ENCODE measurements around the gene CORIN.

Gene CORIN

DNA sequence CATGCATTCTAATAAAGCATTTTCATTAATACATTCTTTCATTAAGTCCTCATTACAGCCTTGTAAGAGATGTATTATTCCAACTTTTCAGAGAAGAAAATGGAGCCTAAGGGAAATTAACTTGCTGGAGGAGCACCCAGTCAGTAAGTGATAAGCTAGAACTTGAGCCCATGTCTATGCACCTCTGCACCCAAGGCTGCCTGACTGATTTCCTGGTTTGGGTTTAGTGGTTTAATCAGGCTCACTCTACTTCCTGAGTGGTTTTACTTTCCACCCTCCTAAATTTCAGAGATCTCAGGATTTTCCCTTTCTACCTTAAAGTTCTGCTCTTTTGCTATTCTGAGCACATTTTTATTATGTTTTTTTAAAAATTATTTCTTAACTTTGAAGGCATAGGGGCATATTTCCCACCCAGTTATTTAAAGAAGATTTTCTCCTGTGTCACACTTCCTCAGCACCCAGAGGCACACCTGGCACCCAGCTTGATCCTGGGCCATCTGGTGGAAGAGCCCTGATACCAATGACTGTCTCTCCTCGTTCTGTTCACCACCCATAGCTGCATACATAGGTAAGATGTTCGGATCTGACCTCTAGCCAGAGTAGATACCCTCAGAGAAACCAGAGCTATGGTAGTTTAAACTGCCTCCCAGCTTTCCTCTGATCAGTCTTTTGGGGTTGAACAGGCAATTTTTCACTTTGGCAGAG is 10.4 kb downstream of the CORIN start:
- no peak overlapping the region for H3K4me3 ChIP-seq (ENCODE audit: low read depth, low read length)
- in situ Hi-C loops (cut with HindIII; ENCODE audit: low sequenced_read_pairs) = no loop called here
- TF ChIP-seq, protein P1, sequence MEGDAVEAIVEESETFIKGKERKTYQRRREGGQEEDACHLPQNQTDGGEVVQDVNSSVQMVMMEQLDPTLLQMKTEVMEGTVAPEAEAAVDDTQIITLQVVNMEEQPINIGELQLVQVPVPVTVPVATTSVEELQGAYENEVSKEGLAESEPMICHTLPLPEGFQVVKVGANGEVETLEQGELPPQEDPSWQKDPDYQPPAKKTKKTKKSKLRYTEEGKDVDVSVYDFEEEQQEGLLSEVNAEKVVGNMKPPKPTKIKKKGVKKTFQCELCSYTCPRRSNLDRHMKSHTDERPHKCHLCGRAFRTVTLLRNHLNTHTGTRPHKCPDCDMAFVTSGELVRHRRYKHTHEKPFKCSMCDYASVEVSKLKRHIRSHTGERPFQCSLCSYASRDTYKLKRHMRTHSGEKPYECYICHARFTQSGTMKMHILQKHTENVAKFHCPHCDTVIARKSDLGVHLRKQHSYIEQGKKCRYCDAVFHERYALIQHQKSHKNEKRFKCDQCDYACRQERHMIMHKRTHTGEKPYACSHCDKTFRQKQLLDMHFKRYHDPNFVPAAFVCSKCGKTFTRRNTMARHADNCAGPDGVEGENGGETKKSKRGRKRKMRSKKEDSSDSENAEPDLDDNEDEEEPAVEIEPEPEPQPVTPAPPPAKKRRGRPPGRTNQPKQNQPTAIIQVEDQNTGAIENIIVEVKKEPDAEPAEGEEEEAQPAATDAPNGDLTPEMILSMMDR (IDR thresholded peaks at IDR 0.05; ENCODE audit: low read depth, low read length, missing control alignments) = no peak
- no peak for DNase-seq (ENCODE audit: low read depth)

DNA sequence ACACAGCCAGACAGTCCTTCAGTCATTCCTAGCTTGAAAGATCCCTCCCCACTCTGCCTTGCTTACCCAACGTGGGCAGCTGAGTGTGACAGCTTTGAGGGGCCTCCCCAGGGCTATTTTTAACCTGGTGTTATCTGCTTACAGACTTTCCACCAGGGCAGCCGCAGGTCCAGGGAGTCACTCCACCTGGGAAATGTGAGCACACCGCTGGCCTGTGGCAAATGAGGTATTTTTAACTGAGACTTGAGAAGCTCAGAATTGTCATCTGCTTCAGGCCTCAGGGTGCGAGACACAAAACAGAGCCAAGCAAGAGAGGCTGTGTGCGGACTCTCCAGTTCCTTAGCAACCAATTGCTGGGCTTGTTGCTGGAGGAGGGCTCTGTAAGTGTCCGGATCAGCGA is 13.0 kb downstream of the CORIN start:
- no peak for DNase-seq (ENCODE audit: low read depth)
- in situ Hi-C loops (cut with HindIII; ENCODE audit: low sequenced_read_pairs) = no loop called here
- TF ChIP-seq, protein P1 (IDR thresholded peaks at IDR 0.05; ENCODE audit: low read depth, low read length, missing control alignments) = no peak
- no peak overlapping the region for H3K4me3 ChIP-seq (ENCODE audit: low read depth, low read length)

DNA sequence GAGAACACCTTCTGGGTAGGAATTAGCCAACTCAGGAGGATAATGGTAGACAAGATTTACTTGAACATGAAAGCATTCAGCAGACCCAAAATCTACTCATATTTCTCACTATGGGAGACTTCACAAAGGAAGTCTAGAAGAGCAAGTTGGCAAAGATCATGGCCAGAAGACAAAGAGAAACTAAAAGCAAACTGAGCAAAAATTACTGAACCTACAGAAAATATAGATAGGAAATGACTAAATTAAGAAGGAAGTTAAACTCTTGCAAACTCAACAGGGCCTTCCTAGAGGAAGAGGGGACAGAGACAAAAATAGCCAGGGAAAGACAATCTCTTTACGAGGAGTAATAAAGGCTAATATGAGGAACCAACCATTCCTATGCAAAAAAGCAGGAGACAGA is 18.7 kb downstream of the CORIN start:
- in situ Hi-C loops (cut with HindIII; ENCODE audit: low sequenced_read_pairs) = no loop called here
- no peak overlapping the region for H3K4me3 ChIP-seq (ENCODE audit: low read depth, low read length)
- no peak for DNase-seq (ENCODE audit: low read depth)
- TF ChIP-seq, protein P1 (IDR thresholded peaks at IDR 0.05; ENCODE audit: low read depth, low read length, missing control alignments) = no peak

DNA sequence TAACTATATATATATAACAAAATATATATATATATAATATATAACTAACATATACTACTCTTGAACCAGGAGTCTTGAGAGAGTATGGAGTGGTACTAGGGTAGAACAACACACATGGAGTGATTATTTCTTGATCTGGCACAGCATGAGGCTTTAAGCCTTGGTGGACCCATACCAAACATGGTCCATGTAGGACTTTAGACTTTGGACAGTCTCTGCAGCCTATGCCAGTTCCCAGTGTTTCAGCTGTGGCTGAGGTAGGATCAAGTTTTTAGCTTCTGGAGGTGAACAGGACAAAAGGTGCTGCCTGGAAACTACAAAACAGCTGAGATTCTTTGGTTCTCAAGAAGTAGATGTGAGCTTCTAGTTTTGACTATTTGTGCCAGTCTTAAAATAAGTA is 20.6 kb downstream of the CORIN start:
- DNase-seq (ENCODE audit: low read depth) = no peak
- in situ Hi-C loops (cut with HindIII; ENCODE audit: low sequenced_read_pairs) = no loop called here
- no peak overlapping the region for H3K4me3 ChIP-seq (ENCODE audit: low read depth, low read length)
- TF ChIP-seq, protein P1 (IDR thresholded peaks at IDR 0.05; ENCODE audit: low read depth, low read length, missing control alignments) = no peak

DNA sequence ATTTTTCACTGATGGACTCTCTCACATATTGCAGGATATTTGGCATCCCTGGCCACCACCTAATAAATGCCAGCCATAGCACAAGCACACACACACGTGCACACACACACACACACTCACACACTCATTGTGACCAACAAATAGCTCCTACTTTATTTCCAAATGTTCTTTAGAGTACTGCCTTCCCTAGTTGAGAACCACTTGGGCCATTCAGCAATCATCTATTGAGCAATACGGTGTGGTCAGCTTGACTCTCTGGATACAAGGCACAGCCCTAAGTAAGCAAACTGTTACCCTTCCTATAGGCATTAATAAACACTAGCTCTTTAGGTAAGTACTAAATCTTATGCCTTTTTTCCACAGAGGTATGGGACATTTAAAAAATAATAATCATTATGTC is 21.1 kb downstream of the CORIN start:
- DNase-seq (ENCODE audit: low read depth) = no peak
- TF ChIP-seq, protein P1 (IDR thresholded peaks at IDR 0.05; ENCODE audit: low read depth, low read length, missing control alignments) = no peak
- H3K4me3 ChIP-seq (ENCODE audit: low read depth, low read length) = no peak overlapping the region
- in situ Hi-C loops (cut with HindIII; ENCODE audit: low sequenced_read_pairs) = no loop called here

DNA sequence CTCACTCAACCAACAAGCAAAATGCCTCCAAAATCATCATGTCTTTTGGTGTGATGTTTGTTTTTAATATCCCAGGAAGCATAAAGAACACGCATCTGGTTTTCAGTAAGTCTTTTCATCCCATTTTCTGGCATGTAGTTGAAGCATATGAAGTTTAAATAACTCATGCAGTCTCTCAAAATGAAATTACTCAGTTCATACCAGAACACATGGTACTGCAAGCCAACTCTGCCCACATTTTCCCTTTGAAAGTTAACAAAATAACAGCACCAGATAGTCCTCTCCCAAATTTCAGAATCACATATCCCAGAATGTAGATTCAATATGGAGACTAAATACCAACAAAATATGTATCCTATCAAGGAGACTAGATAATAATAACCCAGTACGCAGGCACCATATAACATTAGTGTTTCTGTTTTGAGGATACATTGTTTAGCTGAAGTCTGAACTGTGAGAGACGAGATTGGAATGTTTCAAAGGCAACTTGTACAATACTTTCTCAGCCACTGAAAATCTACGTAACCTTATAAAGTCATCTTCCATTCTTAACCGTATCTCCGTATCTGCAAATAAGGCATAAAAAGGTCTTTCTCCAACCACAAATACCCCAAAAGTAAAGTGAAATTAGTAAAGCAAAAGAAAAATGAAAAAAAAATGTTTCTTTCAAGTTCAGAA is 23.1 kb downstream of the CORIN start:
- in situ Hi-C loops (cut with HindIII; ENCODE audit: low sequenced_read_pairs) = no loop called here
- TF ChIP-seq, protein P1 (IDR thresholded peaks at IDR 0.05; ENCODE audit: low read depth, low read length, missing control alignments) = no peak
- H3K4me3 ChIP-seq (ENCODE audit: low read depth, low read length) = no peak overlapping the region
- no peak for DNase-seq (ENCODE audit: low read depth)

Data from astrocyte of the cerebellum (primary cell).